A549 (cell line): ENCODE measurements around the gene HEXIM2. TPM values are rescaled to one million over a fixed set of nuclear protein-coding genes. Genes with fewer than 3 reads are reported as not detected.

Experiments used
- ATAC-seq, 2 experiments: fragments of 200-7000 bp in 1 of 2; fragments of >200 bp in 1 of 2; cut with Nextera tagmentation in 1 of 2; cut with Tn5 transposase in 1 of 2; 3 replicates each; pipeline versions ENCODE4 v1.8.0 to v1.9.1; 2018 to 2020; ENCODE audit warnings: mild to moderate bottlenecking in 1 of 2, moderate library complexity in 1 of 2
- CTCF ChIA-PET: fragments of 300-600 bp; sonication (Branson Sonifier 250); formaldehyde crosslinking; extraction: SDS; loops from one replicate; lab custom pipeline; 2021; ENCODE audit warnings: antibody characterized with exemption, inconsistent platforms; lab: Yijun Ruan, JAX
- POLR2A ChIA-PET: fragments of 350-600 bp; formaldehyde crosslinking; extraction: SDS; loops from one replicate; lab custom pipeline; 2021; ENCODE audit warnings: antibody characterized with exemption, inconsistent platforms; lab: Yijun Ruan, JAX
- DNase-seq, 2 experiments: peaks; one replicate each; pipeline versions ENCODE4 v3.0.0 to v3.0.0-alpha.2; 2011 to 2016; ENCODE audit warnings: low read depth in 1 of 2, low spot score in 1 of 2
- FAIRE-seq: peaks from 2 replicates; lab custom pipeline; 2011; peaks lifted over from hg19 to GRCh38; lab: Jason Lieb, UNC
- H3K27ac ChIP-seq, 2 experiments: fragments of >200 bp; sonication (Bioruptor Twin); formaldehyde crosslinking; 3 replicates each; pipeline ENCODE4 v1.5.1; 2016 to 2017
- H3K4me1 ChIP-seq: fragments of >200 bp; sonication (Bioruptor Twin); formaldehyde crosslinking; 3 replicates; pipeline ENCODE4 v1.6.1; 2016
- H3K4me2 ChIP-seq: fragments of >200 bp; sonication (Bioruptor Twin); formaldehyde crosslinking; 3 replicates; pipeline ENCODE4 v1.6.1; 2016
- H3K4me3 ChIP-seq: fragments of >200 bp; sonication (Bioruptor Twin); formaldehyde crosslinking; 3 replicates; pipeline ENCODE4 v1.5.1; 2016
- H3K9me3 ChIP-seq: fragments of >200 bp; sonication (Bioruptor Twin); formaldehyde crosslinking; 3 replicates; pipeline ENCODE4 v1.6.1; 2016
- ATOH8 ChIP-seq: fragments of 250-450 bp; sonication (Bioruptor Pico); IDR thresholded peaks from 2 replicates; pipeline ENCODE4 v1.5.0; 2020; ENCODE audit warnings: low read depth, mild to moderate bottlenecking, moderate library complexity
- BCL3 ChIP-seq: fragments of >200 bp; sonication (Bioruptor Twin); formaldehyde crosslinking; IDR thresholded peaks from 3 replicates; pipeline ENCODE4 v1.6.1; 2016
- CBX2 ChIP-seq: fragments of 200-600 bp; sonication (generic); IDR thresholded peaks from 2 replicates; pipeline ENCODE4 v1.6.1; 2016; ENCODE audit warnings: low read depth, mild to moderate bottlenecking, borderline replicate concordance
- CBX8 ChIP-seq: fragments of 200-600 bp; sonication (generic); IDR thresholded peaks from 2 replicates; pipeline ENCODE4 v1.6.1; 2016
- CEBPB ChIP-seq, 2 experiments: fragments of >200 bp in 1 of 2; sonication (Bioruptor Twin) in 1 of 2; formaldehyde crosslinking in 1 of 2; IDR thresholded peaks; 2 replicates each; pipeline ENCODE4 v1.6.1; 2012 to 2016
- CTCF ChIP-seq: fragments of >200 bp; sonication (Bioruptor Twin); formaldehyde crosslinking; IDR thresholded peaks from 3 replicates; pipeline ENCODE4 v1.5.1; 2016
- EHMT2 ChIP-seq: fragments of 200-600 bp; sonication (generic); IDR thresholded peaks from 2 replicates; pipeline ENCODE4 v1.6.1; 2016; ENCODE audit warnings: antibody characterized with exemption, low read depth, mild to moderate bottlenecking, moderate library complexity
- FOXS1 ChIP-seq: fragments of 250-450 bp; sonication (Bioruptor Pico); IDR thresholded peaks from 2 replicates; pipeline ENCODE4 v1.5.0; 2020; ENCODE audit warnings: mild to moderate bottlenecking, moderate library complexity
- HOXB5 ChIP-seq: fragments of 250-450 bp; sonication (Bioruptor Pico); IDR thresholded peaks from 2 replicates; pipeline ENCODE4 v1.5.0; 2020; ENCODE audit warnings: mild to moderate bottlenecking, moderate library complexity
- JUN ChIP-seq, 2 experiments: fragments of >200 bp; sonication (Bioruptor Twin); formaldehyde crosslinking; IDR thresholded peaks; 2 replicates in 1 of 2; 3 replicates in 1 of 2; pipeline ENCODE4 v1.6.1; 2016 to 2017
- MAFK ChIP-seq: fragments of 450-650 bp; IDR thresholded peaks from 2 replicates; pipeline ENCODE4 v1.6.1; 2014; ENCODE audit not compliant: partially characterized antibody
- MAX ChIP-seq: IDR thresholded peaks from 2 replicates; pipeline ENCODE4 v1.6.1; 2012
- MAZ ChIP-seq: fragments of 150-350 bp; IDR thresholded peaks from 2 replicates; pipeline ENCODE4 v1.6.1; 2014; ENCODE audit warnings: antibody characterized with exemption, low read depth, low read length, borderline replicate concordance
- MYC ChIP-seq: IDR thresholded peaks from 2 replicates; pipeline ENCODE4 v1.6.1; 2012; ENCODE audit warnings: mild to moderate bottlenecking, inconsistent platforms, low read length, improper control_type of control experiment, borderline replicate concordance
- NR3C1 ChIP-seq: fragments of >200 bp; sonication (Bioruptor Twin); formaldehyde crosslinking; IDR thresholded peaks from 3 replicates; pipeline ENCODE4 v1.6.1; 2017
- RFX5 ChIP-seq: fragments of 450-650 bp; IDR thresholded peaks from 2 replicates; pipeline ENCODE4 v1.7.1; 2014; ENCODE audit warnings: antibody characterized with exemption, mild to moderate bottlenecking, moderate library complexity
- SMC3 ChIP-seq: fragments of >200 bp; sonication (Bioruptor Twin); formaldehyde crosslinking; IDR thresholded peaks from 3 replicates; pipeline ENCODE4 v1.6.1; 2018; ENCODE audit warnings: inconsistent platforms
- TFCP2L1 ChIP-seq: fragments of 250-450 bp; sonication (Bioruptor Pico); IDR thresholded peaks from 2 replicates; pipeline ENCODE4 v1.5.0; 2021; ENCODE audit warnings: mild to moderate bottlenecking
- ZFP36 ChIP-seq: fragments of 450-650 bp; IDR thresholded peaks from 2 replicates; pipeline ENCODE4 v1.6.1; 2014; ENCODE audit warnings: borderline replicate concordance; ENCODE audit not compliant: partially characterized antibody
- ZNF302 ChIP-seq: fragments of 250-450 bp; sonication (Bioruptor Pico); IDR thresholded peaks from 2 replicates; pipeline ENCODE4 v1.9.0; 2021; ENCODE audit warnings: inconsistent platforms, mild to moderate bottlenecking, moderate library complexity
- WGBS: methylation state at CpG from one replicate; pipeline ENCODE4 v1.1.6; 2017; ENCODE audit errors: missing lambda C conversion rate; 5-methylcytosine and 5-hydroxymethylcytosine counted together
- polyA plus RNA-seq, 4 experiments: library from polyadenylated mRNA; depleted of rRNA in 3 of 4; stranded (reverse); fragments of >200 nt; fragmentation: RNase III in 1 of 4; extraction: RNeasy Plus Mini Kit Qiagen cat#74134 plus additional on column Dnase treatment in 1 of 4; gene quantifications; 2 replicates in 3 of 4; 3 replicates in 1 of 4; pipeline ENCODE4 v1.2.3, GENCODE V29; 2011 to 2017

The HEXIM2 gene
- polyA plus RNA-seq, 2 of the 4 experiments (the other 2 are of a cell fraction): 15.5 to 23.1 TPM

- TF ChIP-seq CEBPB (IDR thresholded peaks at IDR 0.05): no peak
- no peak for TF ChIP-seq MAFK
- no peak for TF ChIP-seq MYC
- TF ChIP-seq MAX: no peak
- TF ChIP-seq MAZ: no peak
- TF ChIP-seq ZFP36: no peak
Measured at GRCh38 chr17:45116434-45117016, 45.1 kb upstream of the HEXIM2 start (continued).

- CTCF ChIA-PET: interaction anchor here (0.8 to 12.0 kb wide), 10 partner anchors 9 to 197 kb away, joined by 3 to 288 read pairs (median 12); partner anchors contain the start of genes ACBD4 and PLCD3
- DNase-seq: no peak
- TF ChIP-seq FOXS1 (CRISPR knock-in tag) (no peak), CTCF (no peak), TFCP2L1 (CRISPR knock-in tag) (no peak), EHMT2 (no peak), JUN (IDR thresholded peaks at IDR 0.05) (no peak), SMC3 (no peak), NR3C1 (no peak), MAX (no peak), CBX2 (no peak), RFX5 (no peak), MAZ (no peak), BCL3 (no peak), MAFK (no peak)
- POLR2A ChIA-PET: interaction anchor here (0.6 kb wide), 1 partner anchor 44 kb away, joined by 3 read pairs; no protein-coding TSS in a partner anchor
- FAIRE-seq: peak; percentile 7
- H3K4me2 ChIP-seq: no peak overlapping the region
- H3K4me1 ChIP-seq: peaks cover 16% of the 10 kb centered on the region
- no peak overlapping the region for H3K4me3 ChIP-seq
- no peaks in the 10 kb centered on the region for H3K9me3 ChIP-seq
- ATAC-seq: no peak
- 80% methylated on average over 4 of the region's 4 CpGs for WGBS
- no peak overlapping the region for H3K27ac ChIP-seq
Measured at GRCh38 chr17:45117334-45117733, 44.3 kb upstream of the HEXIM2 start.

- no peak overlapping the region for H3K4me3 ChIP-seq
- no peak overlapping the region for H3K4me2 ChIP-seq
- H3K27ac ChIP-seq: peak overlapping the region in 1 of 2 experiments; percentile 7; a peak in 1 of 6 replicates
- POLR2A ChIA-PET: interaction anchor here (0.6 to 1.5 kb wide), 2 partner anchors 43 to 57 kb away, joined by 3 to 4 read pairs; partner anchors contain the start of gene NMT1
- H3K9me3 ChIP-seq: no peaks in the 10 kb centered on the region
- DNase-seq (no peak), FAIRE-seq (no peak), ATAC-seq (no peak)
- 97% methylated on average over 20 of the region's 20 CpGs for WGBS
- CTCF ChIA-PET: interaction anchor here (0.8 to 12.0 kb wide), 12 partner anchors 9 to 200 kb away, joined by 3 to 288 read pairs (median 4); partner anchors contain the start of genes ACBD4, HEXIM1 and PLCD3
- TF ChIP-seq ZNF302 (CRISPR knock-in tag): no peak
- no peak for TF ChIP-seq CBX8
- TF ChIP-seq ZFP36: no peak
- no peak for TF ChIP-seq CBX2
- no peak for TF ChIP-seq TFCP2L1 (CRISPR knock-in tag)
- TF ChIP-seq ATOH8 (CRISPR knock-in tag): no peak
- no peak for TF ChIP-seq HOXB5 (CRISPR knock-in tag)
- peaks cover 23% of the 10 kb centered on the region for H3K4me1 ChIP-seq
Measured at GRCh38 chr17:45117848-45118646, 43.6 kb upstream of the HEXIM2 start.
